Gastroesophageal sphincter (tissue), 3 donors: ENCODE measurements around the gene MAP3K15.

Source experiments
- EP300 ChIP-seq: sonication (generic); formaldehyde crosslinking; IDR thresholded peaks from one replicate; pipeline ENCODE4 v1.6.1; 2017; ENCODE audit warnings: antibody characterized with exemption, mild to moderate bottlenecking
- POLR2A ChIP-seq, 2 donors: fragments of 450-650 bp; IDR thresholded peaks; one replicate each; pipeline ENCODE4 v1.6.1; 2017; ENCODE audit warnings: antibody characterized with exemption in 2 of 2, mild to moderate bottlenecking in 2 of 2, moderate library complexity in 1 of 2
- TF ChIP-seq, protein P1 (sequence below), 4 experiments: fragments of 200-600 bp in 2 of 4; fragments of 450-650 bp in 2 of 4; sonication (generic) in 1 of 4; IDR thresholded peaks; one replicate each; pipeline ENCODE4 v1.5.1; 2017 to 2019; ENCODE audit warnings: antibody characterized with exemption in 4 of 4, mild to moderate bottlenecking in 2 of 4, moderate library complexity in 2 of 4

DNA sequence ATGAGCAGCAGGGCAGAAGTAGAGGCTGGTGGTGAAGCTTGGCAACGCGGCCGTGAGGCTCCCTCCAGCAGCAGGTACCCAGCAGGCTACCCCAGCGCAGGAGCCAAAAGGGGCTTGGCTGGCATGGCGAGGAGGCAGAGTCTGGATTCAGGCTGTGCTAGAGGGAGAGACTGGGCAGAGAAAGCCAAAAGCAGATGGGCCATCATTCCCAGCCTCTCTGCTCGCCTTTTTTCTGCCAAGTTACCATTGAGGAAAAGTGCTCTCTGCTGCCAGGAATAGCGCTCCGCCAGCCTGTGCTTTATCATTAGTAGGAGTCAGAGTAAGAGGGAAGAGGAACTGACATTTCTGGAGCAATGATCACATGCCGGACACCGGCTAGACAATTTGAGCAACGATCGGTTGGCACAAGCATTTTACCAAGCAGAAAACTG is 28.7 kb upstream of the MAP3K15 start:
- no peak for TF ChIP-seq EP300
- TF ChIP-seq POLR2A (IDR thresholded peaks at IDR 0.05): no peak
- TF ChIP-seq, protein P1, sequence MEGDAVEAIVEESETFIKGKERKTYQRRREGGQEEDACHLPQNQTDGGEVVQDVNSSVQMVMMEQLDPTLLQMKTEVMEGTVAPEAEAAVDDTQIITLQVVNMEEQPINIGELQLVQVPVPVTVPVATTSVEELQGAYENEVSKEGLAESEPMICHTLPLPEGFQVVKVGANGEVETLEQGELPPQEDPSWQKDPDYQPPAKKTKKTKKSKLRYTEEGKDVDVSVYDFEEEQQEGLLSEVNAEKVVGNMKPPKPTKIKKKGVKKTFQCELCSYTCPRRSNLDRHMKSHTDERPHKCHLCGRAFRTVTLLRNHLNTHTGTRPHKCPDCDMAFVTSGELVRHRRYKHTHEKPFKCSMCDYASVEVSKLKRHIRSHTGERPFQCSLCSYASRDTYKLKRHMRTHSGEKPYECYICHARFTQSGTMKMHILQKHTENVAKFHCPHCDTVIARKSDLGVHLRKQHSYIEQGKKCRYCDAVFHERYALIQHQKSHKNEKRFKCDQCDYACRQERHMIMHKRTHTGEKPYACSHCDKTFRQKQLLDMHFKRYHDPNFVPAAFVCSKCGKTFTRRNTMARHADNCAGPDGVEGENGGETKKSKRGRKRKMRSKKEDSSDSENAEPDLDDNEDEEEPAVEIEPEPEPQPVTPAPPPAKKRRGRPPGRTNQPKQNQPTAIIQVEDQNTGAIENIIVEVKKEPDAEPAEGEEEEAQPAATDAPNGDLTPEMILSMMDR (IDR thresholded peaks at IDR 0.05): no peak
